B cell (primary cell): Measurements from ENCODE around the gene NKIRAS2.

Source experiments
- CTCF ChIP-seq: fragments of 200-600 bp; IDR thresholded peaks from one replicate; pipeline ENCODE4 v1.8.0; 2022; ENCODE audit warnings: antibody characterized with exemption, mild to moderate bottlenecking
- EZH2 ChIP-seq: IDR thresholded peaks from 2 replicates; pipeline ENCODE4 v1.6.1; 2012; ENCODE audit warnings: borderline replicate concordance, low read depth, mild to moderate bottlenecking, moderate library complexity, low read length; ENCODE audit not compliant: insufficient read depth, poor library complexity, severe bottlenecking

- no peak for TF ChIP-seq CTCF
- no peak for TF ChIP-seq EZH2
Observed at GRCh38 chr17:42055027-42055426, 35.1 kb downstream of the NKIRAS2 start.
